ENCODE data around the gene TNPO3. TPM values are rescaled to one million over a fixed set of nuclear protein-coding genes. Genes with fewer than 3 reads are reported as not detected.

The TNPO3 gene
- total RNA-seq, 1 donor from 2014 or later, result 96.2 TPM

DNA sequence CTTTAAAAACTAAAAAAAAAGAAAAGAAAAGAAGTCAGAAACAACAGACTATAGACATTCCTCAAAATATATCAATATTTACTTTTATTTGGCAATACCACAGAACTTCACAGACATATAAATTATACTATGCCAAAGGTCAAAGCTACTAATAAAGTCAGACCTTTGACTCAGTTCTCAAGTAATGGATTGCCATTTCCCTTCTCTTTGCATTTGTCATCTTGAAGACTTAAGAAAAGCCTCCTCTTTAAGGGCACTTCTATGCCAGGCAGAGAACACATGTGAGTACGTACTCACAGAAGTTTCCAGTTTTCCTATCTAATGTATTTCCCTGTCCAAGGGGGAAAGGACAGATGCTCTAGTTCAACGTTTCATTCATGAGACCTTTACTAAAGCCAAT, 37.6 kb downstream of the TNPO3 start:
- peaks cover 39% of the 10 kb centered on the region for H4K20me1 ChIP-seq (ENCODE audit: low read depth)
- TF ChIP-seq, protein P1, sequence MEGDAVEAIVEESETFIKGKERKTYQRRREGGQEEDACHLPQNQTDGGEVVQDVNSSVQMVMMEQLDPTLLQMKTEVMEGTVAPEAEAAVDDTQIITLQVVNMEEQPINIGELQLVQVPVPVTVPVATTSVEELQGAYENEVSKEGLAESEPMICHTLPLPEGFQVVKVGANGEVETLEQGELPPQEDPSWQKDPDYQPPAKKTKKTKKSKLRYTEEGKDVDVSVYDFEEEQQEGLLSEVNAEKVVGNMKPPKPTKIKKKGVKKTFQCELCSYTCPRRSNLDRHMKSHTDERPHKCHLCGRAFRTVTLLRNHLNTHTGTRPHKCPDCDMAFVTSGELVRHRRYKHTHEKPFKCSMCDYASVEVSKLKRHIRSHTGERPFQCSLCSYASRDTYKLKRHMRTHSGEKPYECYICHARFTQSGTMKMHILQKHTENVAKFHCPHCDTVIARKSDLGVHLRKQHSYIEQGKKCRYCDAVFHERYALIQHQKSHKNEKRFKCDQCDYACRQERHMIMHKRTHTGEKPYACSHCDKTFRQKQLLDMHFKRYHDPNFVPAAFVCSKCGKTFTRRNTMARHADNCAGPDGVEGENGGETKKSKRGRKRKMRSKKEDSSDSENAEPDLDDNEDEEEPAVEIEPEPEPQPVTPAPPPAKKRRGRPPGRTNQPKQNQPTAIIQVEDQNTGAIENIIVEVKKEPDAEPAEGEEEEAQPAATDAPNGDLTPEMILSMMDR (IDR thresholded peaks at IDR 0.05), result no peak
- TF ChIP-seq EZH2 (IDR thresholded peaks at IDR 0.05) (no peak), EZH2phosphoT487 (IDR thresholded peaks at IDR 0.05) (no peak)
- peaks cover 4% of the 10 kb centered on the region for H3F3A ChIP-seq (ENCODE audit: low read depth)
- H3K27ac ChIP-seq, result no peak overlapping the region
- H3K4me1 Mint-ChIP-seq, result no peaks in the 10 kb centered on the region
- H3K27me3 ChIP-seq, result no peaks in the 10 kb centered on the region
- no peak overlapping the region for H3K4me3 Mint-ChIP-seq
- no peak for DNase-seq (ENCODE audit: low spot score)
- H3K27me3 Mint-ChIP-seq (ENCODE audit: insufficient read depth, low read depth), result no peaks in the 10 kb centered on the region
- H3K9ac ChIP-seq, result no peak overlapping the region
- no peak overlapping the region for H3K4me2 ChIP-seq
- no peak overlapping the region for H3K27ac Mint-ChIP-seq
- H3K36me3 Mint-ChIP-seq, result peaks cover 16% of the 10 kb centered on the region
- no peak overlapping the region for H3K4me3 ChIP-seq
- no peaks in the 10 kb centered on the region for H3K9me3 ChIP-seq (ENCODE audit: low read depth)
- H3K9me3 Mint-ChIP-seq, result no peaks in the 10 kb centered on the region
- H2AFZ ChIP-seq (replicated peaks), result no peak overlapping the region
- peaks cover 90% of the 10 kb centered on the region for H3K79me2 ChIP-seq (ENCODE audit: low read depth)
- no peaks in the 10 kb centered on the region for H3K4me1 ChIP-seq
- H3K36me3 ChIP-seq, result peaks cover 23% of the 10 kb centered on the region

DNA sequence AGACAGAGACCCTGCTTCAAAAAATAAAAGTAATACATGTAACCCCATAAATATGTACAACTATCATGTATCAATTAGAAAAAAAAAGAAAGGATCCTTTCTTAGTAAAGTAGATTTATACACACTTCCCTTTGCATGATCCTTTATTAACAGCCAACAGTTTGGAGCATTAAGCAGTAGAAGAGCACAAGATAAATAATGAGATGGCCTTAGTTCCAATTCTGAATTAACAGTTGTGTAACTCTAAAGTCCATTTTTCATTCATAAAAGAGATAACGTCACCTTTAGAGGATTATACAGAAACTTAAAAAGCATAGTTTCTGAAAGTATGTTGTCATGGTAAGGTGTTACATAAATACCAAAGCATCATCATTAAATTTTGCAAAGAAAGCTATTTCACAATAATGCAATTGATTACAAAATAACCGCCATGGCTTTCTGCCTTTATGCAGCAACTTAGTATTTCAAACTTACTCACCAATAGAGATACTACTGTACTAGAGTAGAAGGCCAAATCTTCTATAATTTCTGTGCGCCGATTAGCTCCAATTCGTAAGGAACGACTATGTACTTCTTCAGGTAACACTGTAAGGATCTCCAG, 40.3 kb downstream of the TNPO3 start:
- no peak overlapping the region for H3K9ac ChIP-seq
- peaks cover 89% of the 10 kb centered on the region for H3K79me2 ChIP-seq (ENCODE audit: low read depth)
- peaks cover 29% of the 10 kb centered on the region for H4K20me1 ChIP-seq (ENCODE audit: low read depth)
- Mint-ChIP-seq H3K4me3 (no peak overlapping the region), H3K36me3 (peaks cover 21% of the 10 kb centered on the region), H3K9me3 (no peaks in the 10 kb centered on the region), H3K4me1 (no peaks in the 10 kb centered on the region), H3K27ac (no peak overlapping the region), H3K27me3 (ENCODE audit: insufficient read depth, low read depth) (peaks cover 2% of the 10 kb centered on the region)
- no peaks in the 10 kb centered on the region for H3K9me3 ChIP-seq (ENCODE audit: low read depth)
- no peak overlapping the region for H3K4me3 ChIP-seq
- H3K4me2 ChIP-seq, result no peak overlapping the region
- no peak overlapping the region for H3K27ac ChIP-seq
- H3K27me3 ChIP-seq, result no peaks in the 10 kb centered on the region
- TF ChIP-seq, protein P1 (IDR thresholded peaks at IDR 0.05), result no peak
- TF ChIP-seq EZH2 (IDR thresholded peaks at IDR 0.05) (no peak), EZH2phosphoT487 (IDR thresholded peaks at IDR 0.05) (no peak)
- H2AFZ ChIP-seq (replicated peaks), result no peak overlapping the region
- DNase-seq (ENCODE audit: low spot score), result no peak
- H3F3A ChIP-seq (ENCODE audit: low read depth), result peaks cover 7% of the 10 kb centered on the region
- no peaks in the 10 kb centered on the region for H3K4me1 ChIP-seq
- peaks cover 23% of the 10 kb centered on the region for H3K36me3 ChIP-seq

DNA sequence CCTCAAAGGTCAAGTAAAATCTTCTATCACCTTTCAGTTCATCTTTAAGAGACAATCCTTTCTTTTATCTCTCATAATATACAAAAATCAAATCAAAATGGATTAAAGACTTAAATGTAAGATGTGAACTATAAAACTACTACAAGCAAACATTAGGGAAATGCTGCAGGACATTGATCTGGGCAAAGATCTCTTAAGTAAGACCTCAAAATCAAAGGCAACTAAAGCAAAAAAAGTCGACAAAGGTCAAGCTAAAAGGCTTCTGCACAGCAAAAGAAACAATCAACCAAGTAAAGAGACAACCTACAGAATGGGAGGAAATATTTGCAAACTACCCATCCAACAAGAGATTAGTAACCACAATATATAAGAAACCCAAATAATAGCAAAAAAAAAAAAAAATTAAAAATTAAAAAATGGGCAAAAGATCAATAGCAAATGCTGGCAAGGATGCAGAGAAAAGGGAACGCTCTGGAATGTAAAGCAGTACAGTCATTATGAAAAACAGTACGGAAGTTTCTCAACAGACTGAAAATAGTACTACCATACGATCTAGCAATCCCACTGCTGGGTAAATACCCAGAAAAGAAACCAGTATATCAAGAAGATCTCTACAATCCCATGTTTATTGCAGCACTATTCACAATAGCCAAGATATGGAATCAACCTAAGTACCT, 41.7 kb downstream of the TNPO3 start:
- H3K4me2 ChIP-seq, result no peak overlapping the region
- TF ChIP-seq EZH2 (IDR thresholded peaks at IDR 0.05) (no peak), EZH2phosphoT487 (IDR thresholded peaks at IDR 0.05) (no peak)
- TF ChIP-seq, protein P1 (IDR thresholded peaks at IDR 0.05), result no peak
- no peak for DNase-seq (ENCODE audit: low spot score)
- no peaks in the 10 kb centered on the region for H3K4me1 ChIP-seq
- no peaks in the 10 kb centered on the region for H3K4me1 Mint-ChIP-seq
- peaks cover 90% of the 10 kb centered on the region for H3K79me2 ChIP-seq (ENCODE audit: low read depth)
- no peak overlapping the region for H3K27ac ChIP-seq
- peaks cover 22% of the 10 kb centered on the region for H4K20me1 ChIP-seq (ENCODE audit: low read depth)
- peaks cover 21% of the 10 kb centered on the region for H3K36me3 Mint-ChIP-seq
- peaks cover 2% of the 10 kb centered on the region for H3K27me3 Mint-ChIP-seq (ENCODE audit: insufficient read depth, low read depth)
- H3K4me3 ChIP-seq, result no peak overlapping the region
- H3K4me3 Mint-ChIP-seq, result no peak overlapping the region
- no peaks in the 10 kb centered on the region for H3K9me3 Mint-ChIP-seq
- no peaks in the 10 kb centered on the region for H3K9me3 ChIP-seq (ENCODE audit: low read depth)
- H3K27ac Mint-ChIP-seq, result no peak overlapping the region
- peaks cover 10% of the 10 kb centered on the region for H3F3A ChIP-seq (ENCODE audit: low read depth)
- H3K36me3 ChIP-seq, result peaks cover 23% of the 10 kb centered on the region
- H3K9ac ChIP-seq, result no peak overlapping the region
- no peak overlapping the region for H2AFZ ChIP-seq (replicated peaks)
- no peaks in the 10 kb centered on the region for H3K27me3 ChIP-seq

Data from neural progenitor cell (in vitro differentiated cells).